Stimulated activated CD4-positive, alpha-beta T cell treated with anti-CD3 and anti-CD28 coated beads, TNF-alpha, amount 100 ng/mL, for 24 hours (primary cell): ENCODE measurements around the gene ZSCAN16.

Source experiments
- DNase-seq, 3 experiments: peaks; one replicate each; pipeline ENCODE4 v3.0.0-alpha.2; 2020; ENCODE audit warnings: low read depth in 3 of 3

The ZSCAN16 gene

DNA sequence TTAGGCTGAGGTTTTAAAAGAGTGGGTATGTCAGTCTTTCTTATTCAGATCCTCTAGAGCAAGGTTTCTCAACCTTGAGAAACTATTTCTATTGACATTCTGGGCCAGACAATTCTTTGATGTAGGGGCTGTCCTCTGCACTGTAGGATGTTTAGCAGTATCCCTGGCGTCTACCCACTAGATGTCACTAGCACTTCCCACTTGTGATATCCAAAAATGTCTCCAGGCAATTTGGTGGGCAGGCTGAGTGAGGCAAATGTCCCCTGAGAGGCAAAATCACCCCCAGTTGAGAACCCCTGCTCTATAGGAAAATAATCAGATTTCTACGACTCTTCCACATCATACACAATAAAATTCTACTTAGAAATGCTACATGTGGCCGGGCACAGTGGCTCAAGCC is 9.6 kb downstream of the ZSCAN16 start:
- DNase-seq, result no peak

DNA sequence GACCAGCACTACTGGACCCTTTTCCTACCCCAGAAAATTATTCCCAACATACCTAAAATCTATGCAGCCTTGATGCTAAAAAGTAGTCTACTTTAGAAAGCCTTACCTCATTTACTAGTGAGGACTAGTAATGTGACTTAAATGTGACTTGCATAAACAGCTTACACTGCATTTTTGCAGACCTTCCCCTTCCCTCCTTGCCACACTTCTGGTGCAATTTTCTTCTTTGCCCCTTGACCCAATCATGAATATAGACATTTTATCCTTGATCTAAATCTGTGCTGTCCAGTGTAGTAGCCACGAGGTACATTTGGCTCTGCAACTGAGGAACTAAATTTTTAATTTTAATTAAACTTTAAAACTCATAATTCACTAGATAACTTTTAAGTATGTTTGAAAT is 10.3 kb downstream of the ZSCAN16 start:
- DNase-seq, result no peak

DNA sequence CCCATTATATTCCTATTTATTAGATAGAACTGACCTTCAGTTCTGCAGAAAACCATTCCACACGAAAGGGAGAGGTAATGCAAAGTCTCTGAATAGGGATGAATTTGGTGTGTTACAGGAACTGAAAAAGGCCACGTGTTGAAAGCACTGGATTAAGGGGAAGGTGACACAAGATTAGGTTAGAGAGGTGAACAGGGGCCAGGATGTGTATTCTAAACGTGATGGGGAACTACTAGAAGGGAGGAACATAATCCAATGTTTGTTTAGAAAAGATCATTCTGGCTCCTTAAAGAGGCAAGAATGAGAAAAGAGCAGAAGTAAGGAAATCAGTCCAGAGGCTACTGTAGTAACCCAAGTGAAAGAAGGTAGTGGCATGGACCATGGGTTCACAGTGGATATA is 11.0 kb downstream of the ZSCAN16 start:
- no peak for DNase-seq

GRCh38 chr6:28136585-28137504 is 12.4 kb downstream of the ZSCAN16 start:
- DNase-seq, result peak; percentile 66 to 76 (median 69)

DNA sequence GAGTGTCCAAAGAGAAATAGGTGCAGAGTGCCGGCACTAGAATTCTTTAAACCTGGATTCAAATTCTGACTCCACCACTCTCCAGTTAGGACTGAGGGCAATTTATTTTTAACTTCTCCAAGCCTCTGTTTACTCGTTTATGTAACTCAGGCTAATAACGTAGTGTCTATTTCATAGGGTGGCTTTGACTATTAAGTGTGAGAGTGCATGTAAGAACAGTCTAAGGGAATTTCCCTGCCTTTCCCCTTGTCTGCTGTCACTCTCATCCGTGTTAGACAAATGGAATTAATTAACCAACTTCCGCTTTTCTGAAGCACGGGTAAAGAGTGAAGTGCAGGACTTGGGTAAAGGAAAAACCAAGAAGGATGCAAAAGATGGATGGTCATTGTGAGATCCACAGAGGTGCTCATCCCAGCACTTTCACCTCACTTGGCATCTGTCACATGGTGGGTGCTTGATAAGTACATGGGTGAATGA is 13.1 kb downstream of the ZSCAN16 start:
- no peak for DNase-seq

- no peak for DNase-seq
Observed at GRCh38 chr6:28139860-28140543, 15.6 kb downstream of the ZSCAN16 start.

GRCh38 chr6:28140616-28141015 is 16.2 kb downstream of the ZSCAN16 start:
- DNase-seq, result no peak

GRCh38 chr6:28141500-28142329 is 17.3 kb downstream of the ZSCAN16 start, which contains the start of gene ZKSCAN8:
ZKSCAN8 (plus strand) TSS chr6:28141883; CDS start chr6:28148408, 6,525 bp downstream.
- peak; percentile 55 to 75 (median 63) for DNase-seq

DNA sequence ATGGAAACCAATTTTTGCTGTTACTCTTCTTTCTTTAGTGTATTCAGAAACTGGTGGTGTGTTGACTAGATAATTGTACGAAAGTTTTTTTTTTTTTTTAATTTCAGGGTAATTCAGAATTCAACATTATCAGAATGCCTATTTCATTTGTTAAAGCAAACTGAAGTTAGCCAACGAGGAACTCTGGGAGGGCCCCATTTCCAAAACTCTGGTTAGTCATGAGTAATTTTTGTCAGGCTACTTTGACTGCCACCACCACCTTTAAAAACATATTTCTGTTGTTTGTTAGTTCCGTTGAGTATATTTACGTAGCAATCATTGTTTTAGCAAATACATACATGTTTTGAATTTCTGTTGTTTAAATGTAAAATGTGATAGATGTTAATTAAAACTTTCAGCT is 18.0 kb downstream of the ZSCAN16 start:
- DNase-seq, result no peak

DNA sequence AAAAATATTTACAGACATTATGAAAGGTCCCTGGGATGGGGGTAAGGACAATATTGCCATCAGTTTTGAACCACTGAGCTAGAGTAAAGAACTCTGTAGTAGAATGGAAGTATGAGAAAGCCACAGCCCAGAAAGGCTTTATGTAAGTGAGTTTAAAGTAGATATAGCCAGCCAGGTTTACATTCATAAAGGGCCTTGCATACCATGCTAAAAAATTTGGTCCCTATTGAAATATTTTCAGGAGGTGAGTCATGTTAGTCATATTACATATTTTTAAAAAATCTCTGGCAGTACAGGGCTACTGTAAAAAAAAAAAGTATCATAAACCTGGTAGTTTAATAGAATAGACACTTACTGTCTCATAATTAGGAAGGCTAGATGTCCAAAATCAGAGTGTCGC is 20.8 kb downstream of the ZSCAN16 start:
- no peak for DNase-seq

GRCh38 chr6:28152531-28152930 is 28.1 kb downstream of the ZSCAN16 start:
- DNase-seq, result no peak

- DNase-seq, result no peak
Observed at GRCh38 chr6:28153546-28153945, 29.1 kb downstream of the ZSCAN16 start.

GRCh38 chr6:28154357-28154756 is 29.9 kb downstream of the ZSCAN16 start:
- no peak for DNase-seq

- DNase-seq, result no peak
Observed at GRCh38 chr6:28158318-28158717, 33.9 kb downstream of the ZSCAN16 start.

- DNase-seq, result no peak
Observed at GRCh38 chr6:28159029-28159607, 34.7 kb downstream of the ZSCAN16 start.

- no peak for DNase-seq
Observed at GRCh38 chr6:28160233-28160632, 35.8 kb downstream of the ZSCAN16 start.

DNA sequence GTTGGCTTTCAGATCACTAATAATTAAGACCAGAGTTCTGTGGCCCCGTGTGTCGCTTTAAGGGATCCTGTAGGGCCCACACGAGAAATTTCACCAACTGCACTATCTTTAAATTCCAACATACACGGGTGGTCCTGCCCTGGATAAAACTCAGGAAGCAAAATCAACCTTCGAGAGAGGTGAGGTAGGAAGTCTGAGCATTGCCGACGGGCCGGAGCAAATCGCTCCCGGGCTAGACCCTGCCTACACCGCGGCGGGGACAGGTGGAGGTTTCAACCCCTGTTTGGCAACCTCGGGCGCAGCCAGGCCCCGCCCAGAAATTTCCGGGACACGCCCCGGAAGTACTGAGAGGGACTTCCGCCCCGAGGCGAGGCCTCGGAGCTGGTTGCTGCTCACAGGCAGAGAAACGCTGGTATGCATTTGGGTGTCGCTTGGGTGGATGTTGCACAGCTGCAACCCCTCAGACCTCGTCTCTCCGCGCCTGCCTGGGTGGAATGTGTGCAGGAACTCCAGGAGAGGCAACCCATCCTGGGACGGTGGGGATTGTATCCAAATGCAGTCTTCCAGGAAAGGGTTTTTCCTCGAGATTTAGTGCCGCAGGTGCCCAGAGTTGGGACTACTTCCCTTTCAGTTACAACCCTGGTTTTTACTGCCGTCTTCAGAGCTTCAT is 37.1 kb downstream of the ZSCAN16 start:
- DNase-seq, result peak; percentile 62 to 88 (median 80)

DNA sequence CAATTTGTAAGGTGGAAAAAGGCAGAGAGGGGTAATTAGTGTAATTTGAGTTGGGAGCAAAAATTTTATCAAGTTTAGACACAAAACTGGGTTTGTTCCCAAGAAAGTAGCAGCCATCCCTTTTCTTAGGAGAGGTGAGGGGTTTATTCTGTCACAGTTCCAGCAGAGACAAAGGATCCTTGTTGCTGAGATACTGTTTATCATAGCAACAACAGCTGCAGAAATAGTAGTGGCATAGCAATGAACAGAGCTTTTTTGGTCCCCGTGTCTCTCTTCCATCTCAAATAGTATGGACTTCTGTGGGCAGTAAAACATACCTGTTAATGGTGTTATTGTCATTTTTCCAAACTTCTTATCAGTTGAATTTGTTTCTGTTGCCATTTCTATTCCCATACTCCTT is 41.2 kb downstream of the ZSCAN16 start:
- DNase-seq, result no peak

DNA sequence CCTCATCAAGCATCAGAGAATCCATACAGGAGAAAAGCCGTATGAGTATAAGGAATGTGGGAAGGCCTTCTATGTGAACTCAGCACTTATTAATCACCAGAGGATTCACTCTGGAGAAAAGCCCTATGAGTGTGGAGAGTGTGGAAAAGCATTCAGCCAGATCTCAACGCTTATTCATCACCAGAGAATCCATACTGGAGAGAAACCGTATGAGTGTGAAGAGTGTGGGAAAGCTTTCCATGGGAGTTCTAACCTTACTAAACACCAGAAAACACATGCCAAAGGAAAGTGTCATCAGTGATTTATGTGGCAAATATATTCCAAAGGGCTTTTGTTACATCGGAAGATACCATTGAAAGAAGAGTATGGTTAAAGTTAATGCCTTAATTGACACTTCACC is 42.7 kb downstream of the ZSCAN16 start:
- no peak for DNase-seq

DNA sequence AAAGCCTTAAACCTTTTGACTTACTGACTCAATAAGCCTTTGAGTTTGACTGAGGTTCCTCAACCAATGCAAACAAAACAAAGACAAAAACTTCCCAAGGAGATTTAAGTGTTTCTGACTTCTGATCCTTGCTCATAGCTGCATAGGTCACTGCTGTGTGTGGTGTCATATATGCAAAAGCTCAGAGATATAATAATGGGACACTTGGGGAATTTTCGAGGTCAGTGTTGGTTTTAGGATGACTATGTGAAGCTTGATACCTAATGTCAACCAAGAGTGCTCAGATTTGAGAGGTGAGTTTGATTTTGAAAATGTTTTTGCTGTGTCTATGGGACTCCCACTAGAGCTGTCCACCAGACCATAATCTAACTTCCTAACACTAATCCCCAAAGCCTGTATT is 43.5 kb downstream of the ZSCAN16 start:
- DNase-seq, result no peak

- DNase-seq, result no peak
Observed at GRCh38 chr6:28171271-28171670, 46.9 kb downstream of the ZSCAN16 start.
